ENCODE measurements around the gene EHBP1.
"Not testable (repeated sequence)": the region's sequence is repeated elsewhere in the genome, so short reads cannot be mapped to it uniquely, and the experiment has no call there.

Gene EHBP1

DNA sequence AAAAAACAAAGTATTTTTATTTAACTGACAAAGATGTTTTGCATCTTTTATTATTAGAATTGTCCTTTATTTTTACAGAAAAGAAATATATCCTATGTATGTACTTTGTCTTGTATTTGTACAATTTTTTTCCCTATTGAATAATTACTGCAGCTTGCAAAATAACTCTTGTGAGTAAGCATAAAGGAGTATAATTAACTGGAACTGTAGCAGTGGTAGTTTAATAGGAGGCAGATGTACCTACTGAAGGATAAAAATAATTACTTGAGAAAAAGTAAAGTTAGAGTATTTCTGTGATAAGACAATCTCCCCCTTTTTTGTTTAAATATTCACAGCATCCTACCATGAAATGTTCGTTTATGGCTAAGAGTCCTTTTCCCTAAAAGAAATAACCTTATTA lies 34.7 kb downstream of the EHBP1 start:
- no peak overlapping the region for H3K27ac Mint-ChIP-seq
- peaks cover 39% of the 10 kb centered on the region for H3K4me1 Mint-ChIP-seq
- peaks cover 2% of the 10 kb centered on the region for H3K36me3 Mint-ChIP-seq
- H3K9me3 Mint-ChIP-seq = no peaks in the 10 kb centered on the region
- no peaks in the 10 kb centered on the region for H3K27me3 Mint-ChIP-seq
- no peak overlapping the region for H3K4me3 Mint-ChIP-seq

DNA sequence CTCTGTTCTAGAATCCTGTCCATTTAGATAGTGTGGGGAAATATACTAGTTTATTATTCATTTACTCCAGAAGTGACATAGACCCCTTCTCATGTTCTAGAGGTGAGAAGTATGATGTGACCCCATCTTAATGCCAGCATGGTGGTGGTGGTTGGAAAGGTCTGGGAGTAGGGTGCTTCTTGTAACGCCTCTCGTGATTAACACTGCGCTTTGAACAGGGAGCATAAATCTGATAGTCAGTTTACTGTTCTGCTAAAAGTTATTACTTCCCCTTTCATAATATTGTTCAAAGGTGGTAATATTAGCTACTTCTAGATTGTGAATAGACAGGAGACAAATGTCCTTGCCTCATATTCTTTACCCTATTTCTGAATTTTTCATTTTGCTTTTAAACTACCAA lies 35.6 kb downstream of the EHBP1 start:
- Mint-ChIP-seq H3K27ac (no peak overlapping the region), H3K4me3 (no peak overlapping the region), H3K9me3 (no peaks in the 10 kb centered on the region), H3K27me3 (no peaks in the 10 kb centered on the region), H3K4me1 (peaks cover 41% of the 10 kb centered on the region), H3K36me3 (peaks cover 2% of the 10 kb centered on the region)

DNA sequence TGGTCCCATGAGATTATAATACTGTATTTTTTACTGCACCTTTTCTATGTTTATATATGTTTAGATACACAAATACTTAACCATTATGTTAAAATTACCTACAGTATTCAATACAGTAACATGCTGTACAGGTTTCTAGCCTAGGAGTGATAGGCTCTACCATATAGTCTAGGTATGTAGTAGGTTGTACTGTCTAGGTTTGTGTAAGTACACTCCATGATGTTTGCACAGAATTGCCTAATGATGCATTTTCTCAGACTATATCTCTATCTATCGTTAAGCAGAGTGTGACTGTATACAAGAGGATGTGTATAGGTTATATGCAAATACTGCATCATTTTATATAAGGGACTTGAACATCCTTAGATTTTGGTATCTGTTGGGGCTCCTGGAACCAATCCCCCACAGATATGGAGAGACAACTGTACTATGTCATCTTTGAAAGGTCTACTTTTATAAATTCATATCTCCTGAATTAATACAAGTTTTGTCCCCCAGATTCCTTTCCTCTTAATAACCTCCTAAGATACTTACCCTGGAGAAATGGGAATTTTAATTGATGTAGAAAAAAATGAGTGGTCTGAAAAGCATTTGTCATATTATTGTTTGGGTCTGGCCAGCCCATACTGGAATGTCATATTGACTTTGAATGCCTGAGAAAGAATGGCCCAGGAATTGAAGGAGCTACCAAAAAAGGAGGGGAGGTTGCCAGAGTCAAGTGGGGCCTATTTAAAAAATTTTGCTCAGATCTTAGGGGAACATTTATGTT lies 36.6 kb downstream of the EHBP1 start:
- no peaks in the 10 kb centered on the region for H3K9me3 Mint-ChIP-seq
- H3K36me3 Mint-ChIP-seq = peaks cover 6% of the 10 kb centered on the region
- peaks cover 34% of the 10 kb centered on the region for H3K4me1 Mint-ChIP-seq
- no peaks in the 10 kb centered on the region for H3K27me3 Mint-ChIP-seq
- H3K27ac Mint-ChIP-seq = no peak overlapping the region
- H3K4me3 Mint-ChIP-seq = no peak overlapping the region

GRCh38 chr2:62743506-62743905 lies 38.0 kb downstream of the EHBP1 start:
- peaks cover 26% of the 10 kb centered on the region for H3K4me1 Mint-ChIP-seq
- no peak overlapping the region for H3K27ac Mint-ChIP-seq
- H3K36me3 Mint-ChIP-seq = peaks cover 9% of the 10 kb centered on the region
- no peaks in the 10 kb centered on the region for H3K27me3 Mint-ChIP-seq
- no peak overlapping the region for H3K4me3 Mint-ChIP-seq
- H3K9me3 Mint-ChIP-seq = no peaks in the 10 kb centered on the region

- peaks cover 12% of the 10 kb centered on the region for H3K36me3 Mint-ChIP-seq
- no peaks in the 10 kb centered on the region for H3K9me3 Mint-ChIP-seq
- peaks cover 17% of the 10 kb centered on the region for H3K4me1 Mint-ChIP-seq
- H3K27ac Mint-ChIP-seq = no peak overlapping the region
- no peaks in the 10 kb centered on the region for H3K27me3 Mint-ChIP-seq
- no peak overlapping the region for H3K4me3 Mint-ChIP-seq
Observed at GRCh38 chr2:62744603-62745002, 39.1 kb downstream of the EHBP1 start.

DNA sequence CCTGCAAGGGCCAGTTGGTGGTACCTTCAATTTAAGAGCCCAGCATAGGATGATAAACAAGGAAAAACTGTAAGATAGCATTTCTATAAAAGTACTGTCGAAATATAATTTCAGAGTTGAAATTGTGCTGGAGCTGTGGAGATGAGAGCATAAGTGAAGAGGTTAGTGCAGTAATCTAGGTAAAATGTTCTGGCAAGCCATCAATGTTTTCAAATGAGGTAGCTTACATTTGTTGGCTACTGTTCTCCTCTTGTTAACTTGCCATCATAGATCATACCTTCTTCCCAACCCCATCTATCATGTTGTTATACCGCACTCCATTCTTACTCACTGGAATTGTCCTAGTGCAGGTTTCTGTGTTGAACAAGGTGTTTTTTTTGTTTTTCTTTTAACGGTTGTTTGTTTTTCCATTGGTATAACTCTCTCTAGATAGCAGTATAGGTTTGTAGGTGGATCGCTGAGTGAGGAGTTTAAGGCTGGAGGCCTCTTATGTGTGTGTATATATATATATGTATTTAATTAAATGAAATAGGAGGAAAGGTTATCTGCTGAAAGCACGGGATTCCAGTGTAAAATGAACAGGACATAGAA lies 40.5 kb downstream of the EHBP1 start:
- Mint-ChIP-seq H3K27me3 (no peaks in the 10 kb centered on the region), H3K4me1 (peaks cover 13% of the 10 kb centered on the region), H3K9me3 (no peaks in the 10 kb centered on the region), H3K4me3 (no peak overlapping the region), H3K27ac (no peak overlapping the region), H3K36me3 (peaks cover 20% of the 10 kb centered on the region)

DNA sequence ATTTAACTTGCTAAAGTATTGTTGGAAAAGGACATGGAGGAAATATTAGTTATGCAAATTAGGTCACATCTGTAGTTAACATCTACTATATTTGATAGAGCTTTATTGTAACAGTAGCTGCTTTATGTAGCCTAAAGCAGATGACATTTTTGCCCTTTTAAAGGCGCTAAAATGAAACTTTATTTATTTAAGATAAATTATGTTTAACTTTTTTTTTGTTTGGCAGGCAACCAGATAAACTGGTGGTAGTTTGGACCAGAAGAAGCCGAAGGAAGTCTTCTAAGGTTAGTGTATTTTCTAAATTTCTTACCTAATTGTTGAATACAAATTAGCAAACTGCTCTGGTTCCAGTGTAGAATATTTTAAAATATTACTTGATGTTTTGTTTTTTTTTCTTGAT lies 41.7 kb downstream of the EHBP1 start:
- no peaks in the 10 kb centered on the region for H3K27me3 Mint-ChIP-seq
- H3K4me1 Mint-ChIP-seq = peaks cover 15% of the 10 kb centered on the region
- H3K27ac Mint-ChIP-seq = no peak overlapping the region
- H3K36me3 Mint-ChIP-seq = peaks cover 24% of the 10 kb centered on the region
- no peaks in the 10 kb centered on the region for H3K9me3 Mint-ChIP-seq
- H3K4me3 Mint-ChIP-seq = no peak overlapping the region

DNA sequence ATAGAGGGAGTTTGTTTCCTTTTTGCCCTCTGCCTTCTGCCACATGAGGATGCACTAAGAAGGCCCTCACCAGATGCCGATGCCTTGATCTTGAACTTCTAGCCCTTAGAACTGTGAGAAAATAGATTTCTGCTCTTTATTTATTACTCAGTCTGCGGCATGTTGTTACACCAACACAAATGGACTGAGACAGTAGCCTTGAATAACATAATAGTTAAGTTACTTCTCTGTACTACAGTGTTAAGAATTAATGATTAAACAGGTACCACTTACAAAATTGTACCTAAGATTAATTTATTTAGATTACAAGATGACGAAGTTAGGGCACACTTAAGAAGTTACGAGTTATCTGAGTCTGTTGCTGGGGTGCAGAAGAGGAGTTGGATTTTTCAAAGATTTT lies 42.4 kb downstream of the EHBP1 start:
- no peak overlapping the region for H3K4me3 Mint-ChIP-seq
- H3K9me3 Mint-ChIP-seq = no peaks in the 10 kb centered on the region
- H3K27ac Mint-ChIP-seq = no peak overlapping the region
- H3K27me3 Mint-ChIP-seq = no peaks in the 10 kb centered on the region
- peaks cover 14% of the 10 kb centered on the region for H3K4me1 Mint-ChIP-seq
- H3K36me3 Mint-ChIP-seq = peaks cover 26% of the 10 kb centered on the region

DNA sequence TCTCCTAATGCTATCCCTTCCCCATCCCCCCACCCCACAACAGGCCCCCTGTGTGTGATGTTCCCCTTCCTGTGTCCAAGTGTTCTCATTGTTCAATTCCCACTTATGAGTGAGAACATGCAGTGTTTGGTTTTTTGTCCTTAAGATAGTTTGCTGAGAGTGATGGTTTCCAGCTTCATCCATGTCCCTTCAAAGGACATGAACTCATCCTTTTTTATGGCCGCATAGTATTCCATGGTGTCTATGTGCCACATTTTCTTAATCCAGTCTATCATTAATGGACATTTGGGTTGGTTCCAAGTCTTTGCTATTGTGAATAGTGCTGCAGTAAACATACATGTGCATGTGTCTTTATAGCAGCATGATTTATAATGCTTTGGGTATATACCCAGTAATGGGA lies 43.6 kb downstream of the EHBP1 start:
- H3K27me3 Mint-ChIP-seq, H3K4me3 Mint-ChIP-seq, H3K9me3 Mint-ChIP-seq, H3K27ac Mint-ChIP-seq: not testable (repeated sequence)
- Mint-ChIP-seq H3K4me1 (peaks cover 10% of the 10 kb centered on the region), H3K36me3 (peaks cover 34% of the 10 kb centered on the region)

DNA sequence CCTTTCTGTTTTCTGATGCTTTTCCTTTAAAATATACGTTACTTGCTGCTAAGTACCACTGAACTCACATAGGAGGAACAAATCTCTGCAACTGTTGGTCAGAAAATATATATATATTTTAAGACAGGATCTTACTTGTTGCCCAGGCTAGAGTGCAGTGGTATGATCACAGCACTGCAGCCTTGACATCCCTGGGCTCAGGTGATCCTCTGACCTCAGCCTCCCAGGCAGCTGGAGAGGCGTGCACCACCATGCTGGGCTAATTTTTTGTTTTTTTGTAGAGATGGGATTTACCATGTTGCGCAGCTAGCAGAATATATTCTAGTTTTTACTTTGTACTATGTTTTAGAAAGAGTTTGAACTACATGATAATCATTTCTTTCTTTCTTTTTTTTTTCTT lies 51.5 kb downstream of the EHBP1 start:
- H3K4me3 Mint-ChIP-seq = no peak overlapping the region
- H3K27me3 Mint-ChIP-seq = no peaks in the 10 kb centered on the region
- H3K36me3 Mint-ChIP-seq = peaks cover 26% of the 10 kb centered on the region
- H3K27ac Mint-ChIP-seq = no peak overlapping the region
- peaks cover 15% of the 10 kb centered on the region for H3K4me1 Mint-ChIP-seq
- no peaks in the 10 kb centered on the region for H3K9me3 Mint-ChIP-seq

GRCh38 chr2:62760026-62760425 lies 54.5 kb downstream of the EHBP1 start:
- no peak overlapping the region for H3K27ac Mint-ChIP-seq
- no peaks in the 10 kb centered on the region for H3K27me3 Mint-ChIP-seq
- H3K4me3 Mint-ChIP-seq = no peak overlapping the region
- peaks cover 21% of the 10 kb centered on the region for H3K4me1 Mint-ChIP-seq
- H3K9me3 Mint-ChIP-seq = no peaks in the 10 kb centered on the region
- H3K36me3 Mint-ChIP-seq = peaks cover 11% of the 10 kb centered on the region

DNA sequence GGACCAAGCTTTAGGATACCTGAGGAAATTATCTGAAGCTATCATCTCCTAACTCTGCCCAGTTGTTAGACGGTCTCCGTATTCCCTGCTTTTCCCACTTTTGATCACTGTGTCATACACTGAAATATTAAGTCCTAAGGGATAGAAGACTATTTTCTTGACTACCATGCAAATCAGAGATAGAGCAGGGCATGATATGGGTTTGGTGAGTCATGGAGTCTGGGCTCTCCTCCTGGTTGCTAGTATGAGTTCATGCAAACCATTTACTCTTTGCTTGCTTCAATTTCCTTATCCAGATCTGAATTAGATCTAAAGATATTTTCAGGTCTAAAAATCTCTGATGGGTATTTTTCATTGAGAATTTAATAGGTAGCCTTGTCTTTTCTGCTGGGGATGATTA lies 55.0 kb downstream of the EHBP1 start:
- Mint-ChIP-seq H3K36me3 (peaks cover 6% of the 10 kb centered on the region), H3K4me3 (no peak overlapping the region), H3K9me3 (no peaks in the 10 kb centered on the region), H3K4me1 (peaks cover 21% of the 10 kb centered on the region), H3K27ac (no peak overlapping the region), H3K27me3 (no peaks in the 10 kb centered on the region)

DNA sequence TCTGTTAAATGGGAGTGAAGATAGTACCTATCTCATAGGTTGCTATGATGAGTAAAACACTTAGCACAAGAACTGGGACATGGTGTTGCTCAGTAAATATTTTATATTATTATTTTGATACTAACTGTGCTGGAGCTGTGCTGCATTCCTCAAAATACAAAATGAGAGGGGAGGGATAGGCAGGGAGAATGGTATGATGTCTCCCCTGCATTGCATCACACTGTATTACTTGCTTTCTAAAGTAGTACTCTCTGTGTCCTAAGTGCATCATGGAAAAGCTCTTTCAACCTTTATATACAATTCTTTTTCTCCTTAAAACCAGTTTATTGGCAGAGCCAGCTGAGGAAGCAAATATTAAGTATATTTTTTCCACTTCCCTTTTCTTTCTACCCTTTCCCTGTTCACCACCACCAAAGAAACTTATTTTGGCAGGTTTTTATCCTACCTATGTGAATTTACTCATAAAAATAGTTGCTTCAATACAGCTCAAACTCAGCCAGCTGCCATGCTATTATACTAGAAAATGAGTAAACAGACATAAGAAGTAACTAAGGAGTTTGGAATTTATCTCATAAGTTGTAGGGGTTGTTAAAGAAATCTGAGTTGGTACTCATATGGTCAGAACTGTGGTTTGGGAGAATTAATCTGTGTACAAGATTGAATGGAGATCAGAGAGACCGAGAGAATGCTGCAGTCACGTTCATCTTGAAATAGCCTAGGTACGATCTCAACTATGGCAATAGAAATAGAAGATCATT lies 60.3 kb downstream of the EHBP1 start:
- H3K36me3 Mint-ChIP-seq = peaks cover 12% of the 10 kb centered on the region
- no peak overlapping the region for H3K27ac Mint-ChIP-seq
- H3K4me1 Mint-ChIP-seq = peaks cover 18% of the 10 kb centered on the region
- H3K4me3 Mint-ChIP-seq = no peak overlapping the region
- no peaks in the 10 kb centered on the region for H3K9me3 Mint-ChIP-seq
- no peaks in the 10 kb centered on the region for H3K27me3 Mint-ChIP-seq

GRCh38 chr2:62768615-62769014 lies 63.1 kb downstream of the EHBP1 start:
- Mint-ChIP-seq H3K27ac (no peak overlapping the region), H3K4me3 (no peak overlapping the region), H3K36me3 (peaks cover 10% of the 10 kb centered on the region), H3K27me3 (no peaks in the 10 kb centered on the region), H3K4me1 (peaks cover 7% of the 10 kb centered on the region), H3K9me3 (no peaks in the 10 kb centered on the region)

GRCh38 chr2:62770629-62771028 lies 65.1 kb downstream of the EHBP1 start:
- no peaks in the 10 kb centered on the region for H3K27me3 Mint-ChIP-seq
- H3K4me1 Mint-ChIP-seq = peaks cover 7% of the 10 kb centered on the region
- H3K9me3 Mint-ChIP-seq = no peaks in the 10 kb centered on the region
- peaks cover 10% of the 10 kb centered on the region for H3K36me3 Mint-ChIP-seq
- no peak overlapping the region for H3K4me3 Mint-ChIP-seq
- no peak overlapping the region for H3K27ac Mint-ChIP-seq

Measured in activated naive CD4-positive, alpha-beta T cell treated with anti-CD3 and anti-CD28 coated beads, Interleukin-2, amount 50 U/mL, for 24 hours (primary cell).